RPMI7951 (cell line): ENCODE results near the gene SND1. TPM values are rescaled to one million over a fixed set of nuclear protein-coding genes. Genes with fewer than 3 reads are reported as not detected.
"Not testable (repeated sequence)": the region's sequence is repeated elsewhere in the genome, so short reads cannot be mapped to it uniquely, and the experiment has no call there.

Experiments
- DNase-seq: peaks from one replicate; pipeline ENCODE4 v3.0.0-alpha.2; 2012; ENCODE audit warnings: low read depth
- total RNA-seq: library from RNA; depleted of rRNA; stranded (reverse); fragments of >200 nt; shearing (Covaris generic); gene quantifications from 2 replicates; pipeline ENCODE4 v1.2.3, GENCODE V29; 2014

SND1 gene
- total RNA-seq, 1 experiment from 2014 or later: 148 TPM

DNA sequence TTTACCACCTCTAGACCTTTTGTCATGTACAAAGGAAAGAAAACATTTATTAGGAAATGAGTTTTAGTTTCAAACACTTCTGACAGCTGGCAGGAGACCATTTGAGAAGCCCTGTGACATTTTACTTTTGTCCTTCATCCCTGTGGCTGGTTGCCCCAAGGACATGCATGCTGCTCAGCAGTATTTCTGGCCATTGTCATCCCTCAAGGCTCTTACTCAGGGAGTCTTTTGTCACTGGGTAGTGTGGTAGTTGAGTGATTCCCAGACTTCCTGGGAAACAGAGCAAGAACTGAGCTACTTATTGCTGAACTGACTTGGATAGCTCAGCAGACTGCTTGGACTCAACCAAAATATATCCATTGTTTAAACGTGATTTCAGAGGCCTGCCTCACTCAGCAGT, 236.4 kb downstream of the SND1 start:
- no peak for DNase-seq

- no peak for DNase-seq
These were observed 236.8 kb downstream of the SND1 start for GRCh38 chr7:127888825-127889224.

DNA sequence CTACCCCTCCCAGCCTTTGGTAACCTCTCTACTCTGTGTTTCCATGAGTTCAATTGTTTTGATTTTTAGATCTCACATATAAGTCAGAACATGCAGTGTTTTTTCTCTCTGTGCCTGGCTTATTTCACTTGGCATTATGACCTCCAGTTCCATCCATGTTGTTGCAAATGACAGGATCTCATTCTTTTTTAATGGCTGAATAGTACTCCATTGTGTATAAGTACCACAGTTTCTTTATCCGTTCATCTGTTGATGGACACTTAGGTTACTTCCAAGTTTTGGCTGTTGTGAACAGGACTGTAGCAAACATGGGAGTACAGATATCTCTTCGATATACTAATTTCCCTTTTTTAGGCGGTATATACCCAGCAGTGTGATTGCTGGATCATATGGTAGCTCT, 237.7 kb downstream of the SND1 start:
- DNase-seq: no peak

DNA sequence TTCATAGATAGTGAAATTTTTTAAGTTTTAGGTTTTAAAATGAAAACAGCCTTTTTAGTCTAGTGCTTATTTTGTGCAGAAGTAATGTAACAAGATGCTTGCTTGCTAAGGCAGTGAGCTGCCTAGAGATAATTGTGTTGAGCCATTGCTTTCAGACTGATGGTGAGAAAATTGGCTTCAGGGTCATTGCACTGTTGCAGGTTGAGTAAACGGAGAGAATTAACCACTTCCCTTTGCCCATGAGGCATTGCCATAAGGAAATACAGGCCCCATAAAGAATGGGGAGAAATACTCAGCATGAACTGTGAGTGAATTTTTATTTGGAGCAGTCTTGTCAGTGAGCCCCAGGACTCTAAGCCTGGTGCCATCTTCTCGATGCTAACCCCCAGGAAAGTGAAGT, 238.7 kb downstream of the SND1 start:
- DNase-seq: peak; percentile 33

GRCh38 chr7:127891144-127891543, 239.2 kb downstream of the SND1 start:
- DNase-seq: peak; percentile 54

DNA sequence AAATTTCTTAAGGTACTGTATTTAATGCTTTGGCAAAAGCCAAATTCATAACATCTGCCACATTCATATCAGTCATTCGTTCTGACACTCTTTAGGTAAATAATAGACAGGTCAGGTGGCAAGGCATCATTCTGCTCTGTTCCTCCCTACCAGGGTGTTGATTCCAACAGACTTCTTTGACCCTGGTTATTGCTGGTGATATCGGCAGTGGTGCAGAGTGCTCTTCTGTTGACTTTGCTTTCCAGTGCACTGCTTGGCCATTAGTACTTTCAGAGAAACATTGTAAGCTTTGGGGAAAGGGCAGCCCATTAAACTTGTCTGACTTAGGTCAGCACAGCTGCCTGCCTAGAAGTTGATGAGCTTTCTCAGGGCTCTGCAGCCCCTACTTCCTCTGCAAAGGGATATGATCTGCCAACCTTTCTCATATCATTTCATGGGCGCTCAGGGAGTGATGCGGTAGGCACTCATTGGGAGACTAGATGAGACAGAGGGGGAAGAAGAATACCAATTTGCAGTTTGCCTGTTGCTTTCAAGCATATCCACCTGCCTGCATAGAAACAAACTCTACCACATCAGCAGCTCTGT, 240.0 kb downstream of the SND1 start:
- no peak for DNase-seq

- no peak for DNase-seq
These were observed 240.7 kb downstream of the SND1 start for GRCh38 chr7:127892488-127893314.

GRCh38 chr7:127893547-127893946, 241.6 kb downstream of the SND1 start:
- no peak for DNase-seq

- DNase-seq: no peak
These were observed 242.6 kb downstream of the SND1 start for GRCh38 chr7:127894588-127894987.

GRCh38 chr7:127895360-127895759, 243.4 kb downstream of the SND1 start:
- no peak for DNase-seq

DNA sequence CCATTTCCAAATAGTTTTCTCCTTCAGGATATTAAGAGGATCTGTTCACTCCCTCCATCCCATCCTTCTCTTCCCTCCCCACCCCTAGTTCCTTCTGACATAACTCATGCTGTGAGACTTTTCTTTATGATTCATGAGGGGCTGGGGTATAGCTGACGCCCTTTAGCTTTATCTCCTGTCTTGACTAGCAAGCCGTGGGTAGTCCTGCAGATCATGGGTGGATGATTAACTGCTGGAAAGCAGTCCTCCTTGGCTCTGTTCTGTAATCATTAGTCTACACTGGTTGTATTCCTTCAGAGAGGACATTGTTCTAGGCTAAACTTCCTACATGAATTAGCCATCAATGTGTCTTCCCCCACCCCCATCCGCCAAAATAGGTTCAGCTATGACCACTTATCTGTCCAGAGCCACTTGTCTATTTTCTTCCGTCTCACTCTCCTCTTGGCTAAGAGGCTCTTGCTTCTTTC, 243.9 kb downstream of the SND1 start:
- DNase-seq: no peak

DNA sequence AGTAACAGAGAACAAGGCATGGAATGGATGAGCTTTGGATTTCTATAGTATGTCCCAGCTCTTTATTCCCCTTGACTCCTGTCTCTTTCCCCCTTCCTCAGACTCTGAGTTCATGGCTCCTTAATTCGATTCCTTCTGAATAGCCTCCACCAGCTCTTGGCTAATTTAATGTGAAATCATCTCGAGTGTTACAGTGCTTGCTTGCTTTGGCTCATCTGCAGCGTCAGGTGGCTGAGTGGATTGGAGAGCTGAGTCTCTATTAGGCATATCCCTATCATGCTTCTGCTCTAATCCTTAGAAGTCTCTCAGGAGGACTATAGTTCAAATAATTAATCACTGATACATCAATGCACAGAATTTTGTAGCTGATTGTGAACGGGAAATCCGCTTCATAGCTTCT, 244.7 kb downstream of the SND1 start:
- DNase-seq: no peak

GRCh38 chr7:127897704-127898454, 245.9 kb downstream of the SND1 start:
- no peak for DNase-seq

- no peak for DNase-seq
These were observed 247.4 kb downstream of the SND1 start for GRCh38 chr7:127899411-127899810.

DNA sequence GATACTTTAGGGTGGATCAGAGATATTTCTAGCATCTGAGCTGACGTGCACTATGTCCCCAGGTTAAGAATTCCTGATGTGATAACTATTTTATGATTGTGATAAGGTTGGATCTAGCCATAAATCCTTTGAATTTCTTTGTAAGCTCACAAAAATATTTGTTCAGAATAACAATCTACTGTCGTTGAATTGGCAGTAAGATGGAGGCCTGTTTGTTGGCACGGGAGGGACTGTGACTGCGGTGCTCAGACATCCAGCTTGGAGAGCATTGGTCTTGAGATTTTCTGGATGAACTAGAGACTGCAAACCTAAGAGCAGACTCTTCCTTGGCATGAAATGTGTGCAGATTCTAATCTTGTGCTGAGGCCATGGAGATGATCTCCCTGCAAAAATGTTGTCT, 248.1 kb downstream of the SND1 start:
- no peak for DNase-seq

GRCh38 chr7:127900732-127901685, 249.0 kb downstream of the SND1 start:
- no peak for DNase-seq

DNA sequence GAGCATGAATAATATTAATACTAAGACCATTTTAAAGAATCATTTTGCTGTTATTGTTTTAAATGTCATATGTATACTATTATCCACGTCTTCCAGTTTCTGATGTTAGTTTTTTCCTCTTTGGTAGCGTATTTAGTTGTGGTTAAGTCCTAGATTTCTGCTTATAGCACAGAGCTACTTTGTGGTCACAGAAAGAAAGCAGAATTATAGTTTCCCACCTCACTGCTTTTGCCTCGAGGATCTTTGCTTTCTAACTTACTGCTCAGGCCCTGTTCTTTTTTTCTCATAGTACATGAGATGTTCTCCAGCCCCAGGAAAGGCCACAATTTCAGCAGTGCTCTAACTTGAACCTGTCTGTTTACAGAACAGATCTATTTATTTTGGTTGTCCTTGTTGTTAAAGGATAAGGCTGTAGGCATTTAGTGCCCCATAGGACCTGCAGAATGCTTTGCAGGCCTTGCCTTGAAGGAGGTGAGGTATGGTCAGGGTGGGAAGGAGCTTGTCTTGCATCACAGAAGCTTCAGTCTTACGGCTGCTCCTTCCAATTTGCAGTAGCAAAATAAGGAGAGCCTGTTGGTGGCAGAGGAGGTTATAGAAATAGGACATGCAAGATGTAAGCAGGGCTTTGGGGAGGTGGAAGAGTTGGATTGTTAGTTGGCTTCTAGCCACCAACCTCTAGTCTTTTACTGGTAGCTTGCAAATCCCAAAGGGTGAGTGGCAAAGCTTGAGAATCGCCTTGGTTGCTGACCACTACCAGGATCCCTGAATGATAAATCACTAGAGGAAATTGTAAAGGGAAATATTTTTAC, 250.1 kb downstream of the SND1 start:
- DNase-seq: peak; percentile 3

DNA sequence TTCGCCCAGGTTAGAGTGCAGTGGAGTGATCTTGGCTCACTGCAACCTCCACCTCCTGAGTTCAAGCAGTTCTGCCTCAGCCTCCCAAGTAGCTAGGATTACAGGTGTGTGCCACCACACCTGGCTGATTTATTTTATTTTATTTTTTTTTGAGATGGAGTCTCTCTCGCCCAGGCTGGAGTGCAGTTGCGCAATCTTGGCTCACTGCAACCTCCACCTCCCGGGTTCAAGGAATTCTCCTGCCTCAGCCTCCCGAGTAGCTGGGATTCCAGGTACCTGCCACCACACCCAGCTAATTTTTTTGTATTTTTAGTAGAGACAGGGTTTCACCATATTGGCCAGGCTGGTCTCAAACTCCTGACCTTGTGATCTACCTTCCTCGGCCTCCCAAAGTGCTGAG, 250.8 kb downstream of the SND1 start:
- DNase-seq: not testable (repeated sequence)

GRCh38 chr7:127903892-127904669, 252.1 kb downstream of the SND1 start:
- DNase-seq: no peak

DNA sequence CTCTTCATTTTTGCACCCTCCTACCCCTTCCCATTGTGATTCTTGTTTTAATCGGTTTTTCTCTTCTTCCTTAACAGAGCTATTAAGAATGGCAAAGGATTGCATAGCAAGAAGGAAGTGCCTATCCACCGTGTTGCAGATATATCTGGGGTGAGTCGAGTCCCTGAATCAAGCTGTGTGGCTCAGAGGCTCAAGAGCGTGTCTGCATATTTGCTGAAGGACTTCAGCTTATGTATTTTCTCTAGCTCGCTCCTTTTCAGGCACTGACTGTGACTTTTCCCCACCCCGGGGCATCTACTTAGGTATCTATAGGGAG, 252.6 kb downstream of the SND1 start:
- DNase-seq: no peak
